Keratinocyte (primary cell): ENCODE measurements around the gene ZNF543. TPM values are rescaled to one million over a fixed set of nuclear protein-coding genes. Genes with fewer than 3 reads are reported as not detected.

ENCODE experiments used
- DNase-seq: peaks from one replicate; pipeline ENCODE4 v3.0.0-alpha.2; 2011; ENCODE audit warnings: low read depth, missing footprints, low spot score
- FAIRE-seq: peaks from 2 replicates; lab custom pipeline; 2011; peaks lifted over from hg19 to GRCh38; lab: Jason Lieb, UNC
- H2AFZ ChIP-seq: 2 replicates; pipeline ENCODE4 v1.6.0; 2012; ENCODE audit warnings: low read length, control low read depth, inconsistent platforms; ENCODE audit not compliant: control insufficient read depth
- H3K27ac ChIP-seq: 2 replicates; pipeline ENCODE4 v1.5.1; 2011; ENCODE audit warnings: low read length; ENCODE audit not compliant: control insufficient read depth, insufficient read depth
- H3K27me3 ChIP-seq: 3 replicates; pipeline ENCODE4 v1.6.0; 2011; ENCODE audit warnings: low read length; ENCODE audit not compliant: control insufficient read depth, insufficient read depth; ENCODE audit errors: extremely low read depth
- H3K36me3 ChIP-seq, 2 experiments: 2 replicates in 1 of 2; 3 replicates in 1 of 2; pipeline ENCODE4 v1.5.1; 2011; ENCODE audit warnings: low read length in 2 of 2, mild to moderate bottlenecking in 1 of 2; ENCODE audit not compliant: control insufficient read depth in 2 of 2, insufficient read depth in 2 of 2; ENCODE audit errors: extremely low read depth in 1 of 2
- H3K4me1 ChIP-seq: 3 replicates; pipeline ENCODE4 v1.5.1; 2011; ENCODE audit warnings: low read length; ENCODE audit not compliant: control insufficient read depth, insufficient read depth; ENCODE audit errors: extremely low read depth
- H3K4me2 ChIP-seq: 3 replicates; pipeline ENCODE4 v1.6.0; 2011; ENCODE audit warnings: low read depth, low read length; ENCODE audit not compliant: control insufficient read depth, insufficient read depth; ENCODE audit errors: extremely low read depth
- H3K4me3 ChIP-seq, 3 experiments: fragments of 200-600 bp in 1 of 3; sonication (generic) in 1 of 3; 2 replicates in 2 of 3; 3 replicates in 1 of 3; pipeline ENCODE4 v1.5.1; 2011 to 2016; ENCODE audit warnings: low read length in 3 of 3, mild to moderate bottlenecking in 3 of 3, control low read depth in 2 of 3, inconsistent platforms in 1 of 3, low read depth in 1 of 3, mixed read lengths in 1 of 3, mixed run types in 1 of 3, moderate library complexity in 1 of 3; ENCODE audit not compliant: control insufficient read depth in 2 of 3, insufficient read depth in 2 of 3; ENCODE audit errors: extremely low read depth in 1 of 3
- H3K79me2 ChIP-seq: 2 replicates; pipeline ENCODE4 v1.6.0; 2012; ENCODE audit warnings: low read length; ENCODE audit not compliant: control insufficient read depth, insufficient read depth
- H3K9ac ChIP-seq: 3 replicates; pipeline ENCODE4 v1.6.0; 2011; ENCODE audit warnings: low read length; ENCODE audit not compliant: control insufficient read depth, insufficient read depth; ENCODE audit errors: extremely low read depth
- H3K9me1 ChIP-seq: 3 replicates; pipeline ENCODE4 v1.6.0; 2011; ENCODE audit warnings: low read length; ENCODE audit not compliant: control insufficient read depth, insufficient read depth; ENCODE audit errors: extremely low read depth
- H3K9me3 ChIP-seq: 2 replicates; pipeline ENCODE4 v1.5.1; 2012; ENCODE audit warnings: low read depth, low read length; ENCODE audit not compliant: control insufficient read depth
- H4K20me1 ChIP-seq: 3 replicates; pipeline ENCODE4 v1.6.0; 2011; ENCODE audit warnings: low read length; ENCODE audit not compliant: control insufficient read depth, insufficient read depth; ENCODE audit errors: extremely low read depth
- EZH2 ChIP-seq: IDR thresholded peaks from one replicate; pipeline ENCODE4 v1.6.1; 2012; ENCODE audit warnings: inconsistent platforms, mild to moderate bottlenecking, low read length, moderate library complexity
- dilution Hi-C: fragments of 300-500 bp; cut with MboI; formaldehyde crosslinking; loops from one replicate; pipeline ENCODE4 v1.7.0; 2020; ENCODE audit warnings: low sequenced_read_pairs; ENCODE audit not compliant: extremely low pct_ligation_motif_present
- polyA plus RNA-seq, 5 experiments: library from polyadenylated mRNA; depleted of rRNA in 3 of 5; stranded (reverse) in 3 of 5; stranded (forward) in 1 of 5; unstranded in 1 of 5; fragments of >200 nt; gene quantifications; 1 replicate in 1 of 5; 2 replicates in 3 of 5; 3 replicates in 1 of 5; pipeline versions ENCODE4 v1.2.1 to v1.2.3, GENCODE V29; 2011 to 2012; ENCODE audit warnings: missing spikeins in 2 of 5, low read depth in 1 of 5, low replicate concordance in 1 of 5
- TF ChIP-seq, protein P1 (sequence below), 3 experiments: IDR thresholded peaks in 1 of 3; conservative IDR thresholded peaks in 1 of 3; optimal IDR thresholded peaks in 1 of 3; 2 replicates in 2 of 3; 3 replicates in 1 of 3; pipeline versions ENCODE3 to v1.5.1; 2011; ENCODE audit warnings: low read length in 3 of 3, mild to moderate bottlenecking in 3 of 3, moderate library complexity in 2 of 3, control low read depth in 1 of 3, inconsistent platforms in 1 of 3; ENCODE audit not compliant: insufficient read depth in 2 of 3; ENCODE audit errors: extremely low read depth in 1 of 3

Gene ZNF543
- polyA plus RNA-seq, 1 donor (not counting 4 experiments of a cell fraction or from before 2014, with no cell fraction given): 2.5 TPM

DNA sequence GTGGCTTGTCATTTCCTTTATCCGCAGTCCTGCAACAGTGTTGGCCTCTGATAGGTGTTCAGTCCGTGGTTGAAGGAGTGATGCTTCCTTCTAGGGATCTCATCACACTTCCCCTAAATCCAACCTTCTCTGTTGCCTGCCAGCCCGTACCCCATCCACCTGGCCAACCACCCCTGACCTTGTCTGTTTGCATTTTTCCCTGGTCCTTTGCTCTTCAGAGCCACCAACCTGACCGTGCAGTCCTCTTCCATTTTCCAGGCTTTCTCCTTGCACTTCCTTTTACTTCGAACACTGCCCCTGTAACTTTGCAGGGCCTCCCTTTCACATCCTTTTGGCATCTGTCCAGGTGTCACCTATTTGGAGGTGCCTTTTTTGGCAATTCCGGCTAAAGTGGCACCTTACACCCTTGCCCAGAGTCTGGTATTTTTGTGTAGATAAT lies 39.3 kb upstream of the ZNF543 start:
- Histone ChIP-seq H3K4me3 (peak overlapping the region; percentile 70 to 81 (median 71)), H3K4me2 (peak overlapping the region; percentile 95), H3K9me1 (no peaks in the 10 kb centered on the region), H3K79me2 (peaks cover 56% of the 10 kb centered on the region), H4K20me1 (peaks cover 11% of the 10 kb centered on the region), H3K9me3 (no peaks in the 10 kb centered on the region), H3K36me3 (peaks cover 11 to 28% of the 10 kb centered on the region in 2 experiments), H2AFZ (no peak overlapping the region), H3K9ac (peak overlapping the region; percentile 99), H3K27me3 (no peaks in the 10 kb centered on the region), H3K4me1 (peaks cover 38% of the 10 kb centered on the region), H3K27ac (peak overlapping the region; percentile 99)
- TF ChIP-seq, protein P1, sequence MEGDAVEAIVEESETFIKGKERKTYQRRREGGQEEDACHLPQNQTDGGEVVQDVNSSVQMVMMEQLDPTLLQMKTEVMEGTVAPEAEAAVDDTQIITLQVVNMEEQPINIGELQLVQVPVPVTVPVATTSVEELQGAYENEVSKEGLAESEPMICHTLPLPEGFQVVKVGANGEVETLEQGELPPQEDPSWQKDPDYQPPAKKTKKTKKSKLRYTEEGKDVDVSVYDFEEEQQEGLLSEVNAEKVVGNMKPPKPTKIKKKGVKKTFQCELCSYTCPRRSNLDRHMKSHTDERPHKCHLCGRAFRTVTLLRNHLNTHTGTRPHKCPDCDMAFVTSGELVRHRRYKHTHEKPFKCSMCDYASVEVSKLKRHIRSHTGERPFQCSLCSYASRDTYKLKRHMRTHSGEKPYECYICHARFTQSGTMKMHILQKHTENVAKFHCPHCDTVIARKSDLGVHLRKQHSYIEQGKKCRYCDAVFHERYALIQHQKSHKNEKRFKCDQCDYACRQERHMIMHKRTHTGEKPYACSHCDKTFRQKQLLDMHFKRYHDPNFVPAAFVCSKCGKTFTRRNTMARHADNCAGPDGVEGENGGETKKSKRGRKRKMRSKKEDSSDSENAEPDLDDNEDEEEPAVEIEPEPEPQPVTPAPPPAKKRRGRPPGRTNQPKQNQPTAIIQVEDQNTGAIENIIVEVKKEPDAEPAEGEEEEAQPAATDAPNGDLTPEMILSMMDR (optimal IDR thresholded peaks at IDR 0.05 in 1 of 3, IDR thresholded peaks at IDR 0.05 in 1 of 3, conservative IDR thresholded peaks at IDR 0.05 in 1 of 3; ENCODE audit: extremely low read depth in 1 of 3, insufficient read depth in 2 of 3, low read length in 3 of 3): no peak
- no peak for TF ChIP-seq EZH2
- DNase-seq: no peak
- FAIRE-seq: no peak
- dilution Hi-C loops: no loop called here

DNA sequence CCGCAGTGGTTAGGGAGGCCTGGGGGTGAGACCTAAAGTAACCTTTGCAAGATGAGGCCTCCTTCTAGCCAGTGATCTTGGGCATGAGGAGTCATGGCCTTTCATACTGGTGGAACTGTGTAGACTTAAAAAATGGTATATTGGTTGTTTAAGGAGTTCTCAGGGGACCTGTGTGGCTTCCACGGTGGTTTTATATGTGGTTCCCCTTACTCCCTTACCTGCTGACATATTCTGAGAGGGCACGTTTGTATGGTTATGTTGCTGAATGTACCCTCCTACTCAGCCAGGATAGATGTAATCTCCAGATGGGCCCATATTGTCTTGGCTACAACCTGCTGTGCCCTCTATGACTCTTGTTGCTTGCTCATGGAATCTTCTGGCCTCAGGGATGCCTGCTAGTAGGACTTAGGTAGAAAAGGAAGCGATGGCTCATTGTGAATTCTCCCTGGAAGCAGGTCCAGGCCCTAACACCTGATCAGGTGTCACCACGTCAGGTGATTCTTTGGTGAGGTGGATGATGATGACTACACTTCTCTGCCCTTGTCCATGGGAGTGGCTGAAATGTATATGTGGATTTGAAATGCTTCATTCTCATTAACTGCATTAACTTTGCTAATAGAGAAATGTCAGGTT lies 38.1 kb upstream of the ZNF543 start:
- Histone ChIP-seq H3K36me3 (peaks cover 17 to 37% of the 10 kb centered on the region in 2 experiments), H3K4me3 (peak overlapping the region; percentile 61 to 81 (median 70)), H3K4me2 (peak overlapping the region; percentile 95), H3K4me1 (peaks cover 38% of the 10 kb centered on the region), H3K9me3 (no peaks in the 10 kb centered on the region), H3K9me1 (no peaks in the 10 kb centered on the region), H3K27ac (peak overlapping the region; percentile 99), H3K27me3 (no peaks in the 10 kb centered on the region), H3K9ac (peak overlapping the region; percentile 81), H2AFZ (no peak overlapping the region), H3K79me2 (peaks cover 67% of the 10 kb centered on the region), H4K20me1 (peaks cover 11% of the 10 kb centered on the region)
- DNase-seq: peak; percentile 73
- dilution Hi-C loops: no loop called here
- no peak for TF ChIP-seq EZH2
- TF ChIP-seq, protein P1 (optimal IDR thresholded peaks at IDR 0.05 in 1 of 3, IDR thresholded peaks at IDR 0.05 in 1 of 3, conservative IDR thresholded peaks at IDR 0.05 in 1 of 3; ENCODE audit: extremely low read depth in 1 of 3, insufficient read depth in 2 of 3, low read length in 3 of 3): no peak
- no peak for FAIRE-seq
